OCI-LY1 (cell line): ENCODE data around the gene CD302.

Source experiments
- EZH2 ChIP-seq: fragments of 200-600 bp; sonication (generic), shearing (Covaris generic); IDR thresholded peaks from 2 replicates; pipeline ENCODE4 v1.8.0; 2017; ENCODE audit warnings: borderline replicate concordance, mixed run types, mild to moderate bottlenecking, antibody characterized with exemption, low read length, moderate library complexity, mixed read lengths
- TF ChIP-seq, protein P1 (sequence below): fragments of 200-600 bp; sonication (generic), shearing (Covaris generic); IDR thresholded peaks from 2 replicates; pipeline ENCODE4 v1.5.1; 2017; ENCODE audit warnings: mild to moderate bottlenecking, antibody characterized with exemption, low read length, moderate library complexity, mixed read lengths

DNA sequence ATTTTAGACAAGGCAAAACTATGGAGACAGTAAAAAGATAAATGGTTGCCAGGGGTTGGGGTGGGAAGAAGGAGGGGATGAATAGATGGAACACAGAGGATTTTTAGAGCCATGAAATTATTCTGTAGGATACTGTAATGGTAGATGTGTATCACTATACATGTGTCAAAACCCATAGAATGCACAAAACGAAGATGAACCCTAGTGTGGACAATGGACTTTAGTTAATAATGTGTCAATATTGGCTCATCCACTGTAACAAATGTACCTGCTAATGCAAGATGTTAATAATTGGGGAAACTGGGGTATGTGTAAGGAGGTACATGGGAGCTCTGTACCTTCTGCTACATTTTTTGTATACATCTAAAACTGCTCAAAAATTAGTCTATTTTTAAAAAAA is 1.8 kb upstream of the CD302 start:
- TF ChIP-seq EZH2, result no peak
- TF ChIP-seq, protein P1, sequence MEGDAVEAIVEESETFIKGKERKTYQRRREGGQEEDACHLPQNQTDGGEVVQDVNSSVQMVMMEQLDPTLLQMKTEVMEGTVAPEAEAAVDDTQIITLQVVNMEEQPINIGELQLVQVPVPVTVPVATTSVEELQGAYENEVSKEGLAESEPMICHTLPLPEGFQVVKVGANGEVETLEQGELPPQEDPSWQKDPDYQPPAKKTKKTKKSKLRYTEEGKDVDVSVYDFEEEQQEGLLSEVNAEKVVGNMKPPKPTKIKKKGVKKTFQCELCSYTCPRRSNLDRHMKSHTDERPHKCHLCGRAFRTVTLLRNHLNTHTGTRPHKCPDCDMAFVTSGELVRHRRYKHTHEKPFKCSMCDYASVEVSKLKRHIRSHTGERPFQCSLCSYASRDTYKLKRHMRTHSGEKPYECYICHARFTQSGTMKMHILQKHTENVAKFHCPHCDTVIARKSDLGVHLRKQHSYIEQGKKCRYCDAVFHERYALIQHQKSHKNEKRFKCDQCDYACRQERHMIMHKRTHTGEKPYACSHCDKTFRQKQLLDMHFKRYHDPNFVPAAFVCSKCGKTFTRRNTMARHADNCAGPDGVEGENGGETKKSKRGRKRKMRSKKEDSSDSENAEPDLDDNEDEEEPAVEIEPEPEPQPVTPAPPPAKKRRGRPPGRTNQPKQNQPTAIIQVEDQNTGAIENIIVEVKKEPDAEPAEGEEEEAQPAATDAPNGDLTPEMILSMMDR, result no peak
